NCI-H187 treated with DMSO at 0.1 percent for 48 hours (cell line): ENCODE results near the gene SERPINH1.

Experiments used
- DNase-seq: peaks from one replicate; lab custom pipeline; 2025; lab: John Stamatoyannopoulos, UW

SERPINH1 gene

GRCh38 chr11:75555079-75555811 is 6.8 kb upstream of the SERPINH1 start:
- no peak for DNase-seq

GRCh38 chr11:75556275-75556674 is 5.8 kb upstream of the SERPINH1 start:
- DNase-seq, result no peak

- DNase-seq, result no peak
These were observed 4.2 kb upstream of the SERPINH1 start for GRCh38 chr11:75557666-75558494.

GRCh38 chr11:75558939-75559843 is 2.9 kb upstream of the SERPINH1 start:
- no peak for DNase-seq

GRCh38 chr11:75560644-75561043 is 1.4 kb upstream of the SERPINH1 start:
- DNase-seq, result no peak

- no peak for DNase-seq
These were observed 516 bp upstream of the SERPINH1 start for GRCh38 chr11:75561426-75562047.

GRCh38 chr11:75562836-75563484 is 907 bp downstream of the SERPINH1 start:
- no peak for DNase-seq

- DNase-seq, result no peak
These were observed 1.5 kb downstream of the SERPINH1 start for GRCh38 chr11:75563501-75563977.

- no peak for DNase-seq
These were observed 2.0 kb downstream of the SERPINH1 start for GRCh38 chr11:75563978-75564552.

GRCh38 chr11:75565221-75565814 is 3.3 kb downstream of the SERPINH1 start:
- no peak for DNase-seq

GRCh38 chr11:75565916-75566762 is 4.1 kb downstream of the SERPINH1 start:
- no peak for DNase-seq

GRCh38 chr11:75566763-75567279 is 4.8 kb downstream of the SERPINH1 start:
- no peak for DNase-seq

GRCh38 chr11:75567971-75568370 is 5.9 kb downstream of the SERPINH1 start:
- DNase-seq, result no peak

GRCh38 chr11:75568616-75569219 is 6.7 kb downstream of the SERPINH1 start:
- DNase-seq, result no peak

- DNase-seq, result no peak
These were observed 8.6 kb downstream of the SERPINH1 start for GRCh38 chr11:75570559-75571139.

- no peak for DNase-seq
These were observed 9.6 kb downstream of the SERPINH1 start for GRCh38 chr11:75571625-75572024.

- no peak for DNase-seq
These were observed 10.7 kb downstream of the SERPINH1 start for GRCh38 chr11:75572744-75573143.
